HG03354 (cell line): ENCODE measurements around the gene NTHL1.

ENCODE experiments used
- ATAC-seq: cut with Tn5 transposase; IDR thresholded peaks from one replicate; pipeline ENCODE4 v1.9.1; 2021; ENCODE audit warnings: mild to moderate bottlenecking; ENCODE audit not compliant: unreplicated experiment, poor library complexity, severe bottlenecking

The NTHL1 gene

DNA sequence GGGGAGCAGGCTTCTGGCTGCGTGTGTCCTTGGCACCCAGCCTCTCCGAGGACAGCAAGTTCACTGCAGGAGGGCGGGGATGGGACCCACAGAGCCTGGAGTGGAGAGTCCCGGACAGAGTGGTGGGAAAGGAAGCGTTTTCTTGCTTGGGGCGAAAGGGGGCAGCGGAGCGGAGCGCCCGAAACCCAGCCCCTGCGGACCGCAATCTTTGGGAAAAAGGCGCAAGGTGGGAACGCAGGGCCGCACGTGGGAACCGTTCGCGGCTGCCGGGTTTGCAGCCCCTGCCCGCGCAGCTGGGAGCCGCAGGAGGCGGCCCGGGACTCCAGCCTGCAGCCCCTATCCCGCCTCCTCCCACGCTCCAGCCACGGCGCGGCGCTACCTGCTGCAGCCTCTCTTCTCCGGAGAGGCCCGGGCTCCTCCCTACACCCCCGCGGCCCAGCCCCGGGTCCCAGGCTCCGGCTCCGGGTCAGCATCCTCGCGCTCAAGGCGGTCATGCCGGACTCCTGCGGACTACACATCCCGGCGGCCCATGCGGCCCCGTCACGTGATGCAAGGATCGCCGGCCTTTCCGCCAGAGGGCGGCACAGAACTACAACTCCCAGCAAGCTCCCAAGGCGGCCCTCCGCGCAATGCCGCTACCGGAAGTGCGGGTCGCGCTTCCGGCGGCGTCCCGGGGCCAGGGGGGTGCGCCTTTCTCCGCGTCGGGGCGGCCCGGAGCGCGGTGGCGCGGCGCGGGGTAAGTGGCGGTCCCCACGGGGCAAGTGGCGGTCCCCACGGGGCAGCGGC is at the start of gene NTHL1, which contains the start of gene TSC2:
Gene NTHL1 (minus strand): TSS at position 505 of the 786 bp plus-strand sequence. CDS start 11 bp downstream, at position 494.
Gene TSC2 (plus strand): TSS at position 656 of the 786 bp plus-strand sequence. CDS start 631 bp downstream, outside the sequence.
- ATAC-seq: peak; percentile 94

DNA sequence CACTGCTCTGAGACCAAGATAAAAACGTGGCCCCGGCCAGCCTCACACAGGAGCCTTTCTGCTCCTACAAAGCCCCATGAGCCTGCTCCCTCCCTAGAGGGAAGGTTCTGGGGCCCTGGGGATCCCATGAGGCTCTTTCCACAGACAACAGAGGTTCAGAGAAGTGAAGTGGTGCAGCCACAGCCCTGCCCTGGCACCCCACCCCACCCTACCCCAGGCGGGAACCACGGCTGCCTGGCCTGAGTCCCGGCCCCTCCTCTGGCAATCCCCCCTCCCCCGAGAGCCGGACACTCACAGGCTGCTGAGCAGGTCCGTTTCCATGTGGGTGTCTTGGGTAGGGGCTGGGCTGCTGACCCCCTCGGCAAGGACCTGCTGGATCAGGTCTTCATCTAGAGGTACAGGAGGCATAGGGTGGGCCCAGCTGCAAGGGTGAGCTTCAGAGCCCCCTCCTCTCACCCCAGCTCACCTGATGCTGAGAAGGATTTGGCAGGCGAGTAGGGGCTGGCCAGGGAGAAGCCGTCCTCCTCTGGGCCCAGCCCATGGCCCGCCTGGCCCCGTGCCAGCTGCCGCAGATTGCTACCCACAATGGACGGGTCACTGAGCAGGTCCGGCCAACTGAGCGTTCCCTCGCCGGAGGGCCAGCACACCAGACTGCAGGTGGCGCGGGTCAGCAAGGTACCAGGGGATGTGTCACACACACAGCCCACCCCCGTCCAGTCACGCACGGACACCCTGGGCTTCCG is 49.4 kb upstream of the NTHL1 start:
- no peak for ATAC-seq

DNA sequence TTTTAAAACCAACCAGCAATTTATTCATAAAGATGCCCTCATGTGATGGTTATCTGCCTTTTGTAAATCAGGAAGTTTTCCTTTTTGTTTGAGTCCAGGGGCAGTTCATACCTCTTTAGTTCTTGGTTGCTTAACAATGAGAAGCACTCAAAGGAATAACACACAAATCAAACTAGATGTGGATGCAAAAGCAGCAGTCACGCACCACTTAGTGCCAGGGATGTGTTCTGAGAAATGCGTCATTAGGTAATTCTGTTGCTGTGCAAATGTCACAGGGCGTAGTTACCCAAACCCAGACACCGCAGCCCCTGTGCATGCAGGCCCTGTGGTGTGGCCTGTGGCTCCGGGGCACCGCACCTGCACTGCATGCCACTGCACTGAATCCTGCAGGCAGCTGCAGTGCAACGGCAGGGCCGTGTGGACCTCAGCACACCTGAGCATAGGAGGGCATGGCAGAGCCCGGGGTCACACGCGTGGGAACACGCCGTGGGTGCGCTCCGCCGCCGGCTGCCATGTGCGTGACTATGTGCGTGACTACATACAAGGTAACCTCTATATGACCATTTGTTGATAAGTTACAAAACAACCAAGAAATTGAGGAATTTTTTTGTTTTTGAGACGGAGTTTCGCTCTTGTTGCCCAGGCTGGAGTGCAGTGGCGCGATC is 48.4 kb upstream of the NTHL1 start:
- no peak for ATAC-seq

DNA sequence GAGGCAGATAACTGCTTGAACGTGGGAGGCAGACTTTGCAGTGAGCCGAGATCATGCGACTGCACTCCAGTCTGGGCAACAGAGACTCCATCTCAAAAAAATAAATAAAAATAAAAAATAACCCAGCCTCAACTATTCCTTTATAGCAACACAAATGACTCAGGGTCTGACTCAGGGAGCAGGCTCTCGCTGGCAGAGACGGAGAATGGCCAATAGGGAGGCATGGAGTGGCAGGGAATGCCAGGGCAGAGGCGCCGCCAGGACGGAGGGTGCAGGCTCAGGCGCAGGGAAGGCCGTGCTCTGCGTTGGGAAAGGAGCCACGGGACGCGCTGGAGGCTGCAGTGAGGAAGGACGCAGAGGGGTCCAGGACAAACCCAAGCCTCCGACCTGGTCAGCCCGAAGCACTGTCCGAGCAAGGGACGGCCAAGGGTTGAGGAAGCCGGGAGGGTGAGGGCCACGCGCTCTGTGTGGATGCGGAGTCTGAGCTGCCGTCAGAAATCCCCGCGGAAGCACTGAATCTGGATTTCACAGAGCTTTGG is 47.8 kb upstream of the NTHL1 start:
- ATAC-seq: no peak

DNA sequence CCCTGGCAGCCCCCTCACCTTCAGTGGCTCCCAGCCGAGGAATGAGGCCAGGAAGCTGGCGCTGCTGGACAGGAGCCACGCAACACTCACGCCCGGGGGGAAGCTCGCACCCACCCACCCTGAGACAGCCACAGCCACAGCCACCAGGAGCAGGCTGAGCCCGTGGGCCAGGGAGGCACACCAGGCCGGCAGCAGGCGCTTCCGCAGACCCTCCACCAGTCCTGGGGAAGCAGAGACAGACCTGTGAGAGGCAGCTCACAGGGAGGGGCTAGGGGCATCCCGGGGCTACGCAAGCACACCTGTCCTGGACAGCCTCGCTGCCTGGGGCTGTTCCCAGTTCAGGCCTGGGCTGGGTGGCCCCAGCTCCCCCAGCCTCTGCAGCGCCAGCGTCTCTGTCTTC is 46.2 kb upstream of the NTHL1 start:
- no peak for ATAC-seq

DNA sequence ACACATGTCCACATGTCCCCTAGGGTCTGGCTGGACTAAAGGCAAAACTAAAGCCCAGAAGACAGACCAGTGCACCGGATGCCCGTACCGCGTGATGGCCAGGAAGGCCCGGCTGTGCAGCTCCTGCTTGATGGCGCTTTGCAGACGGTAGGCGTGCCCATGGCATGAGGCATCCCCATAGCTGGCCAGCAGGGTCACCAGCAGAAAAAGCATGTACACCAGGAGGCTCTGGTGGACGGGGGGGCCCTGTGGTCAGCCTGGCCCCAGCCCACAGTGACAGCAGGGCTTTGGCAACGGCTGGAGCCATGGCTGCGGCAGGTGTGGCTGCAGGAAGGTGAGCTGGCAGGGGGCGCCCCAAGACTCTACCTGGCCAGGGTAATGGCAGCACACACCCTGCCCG is 45.2 kb upstream of the NTHL1 start:
- ATAC-seq: no peak

DNA sequence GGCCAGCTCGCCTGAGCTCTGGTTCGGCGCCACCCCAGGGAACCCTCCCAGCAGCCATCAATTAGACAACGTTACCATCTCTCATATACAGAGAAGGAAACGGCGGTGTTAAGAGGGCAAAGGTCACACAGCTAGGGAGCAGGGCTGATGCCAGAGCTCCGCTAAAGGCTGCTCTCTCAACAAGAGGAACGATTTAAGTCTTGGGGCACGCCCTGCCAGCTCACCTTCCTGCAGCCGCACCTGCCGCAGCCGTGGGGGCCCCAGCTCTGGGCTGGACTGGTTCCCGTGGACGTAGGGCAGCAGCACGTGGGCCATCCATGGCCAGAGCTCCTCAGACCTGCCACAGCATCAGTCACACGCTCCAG is 44.6 kb upstream of the NTHL1 start:
- no peak for ATAC-seq

DNA sequence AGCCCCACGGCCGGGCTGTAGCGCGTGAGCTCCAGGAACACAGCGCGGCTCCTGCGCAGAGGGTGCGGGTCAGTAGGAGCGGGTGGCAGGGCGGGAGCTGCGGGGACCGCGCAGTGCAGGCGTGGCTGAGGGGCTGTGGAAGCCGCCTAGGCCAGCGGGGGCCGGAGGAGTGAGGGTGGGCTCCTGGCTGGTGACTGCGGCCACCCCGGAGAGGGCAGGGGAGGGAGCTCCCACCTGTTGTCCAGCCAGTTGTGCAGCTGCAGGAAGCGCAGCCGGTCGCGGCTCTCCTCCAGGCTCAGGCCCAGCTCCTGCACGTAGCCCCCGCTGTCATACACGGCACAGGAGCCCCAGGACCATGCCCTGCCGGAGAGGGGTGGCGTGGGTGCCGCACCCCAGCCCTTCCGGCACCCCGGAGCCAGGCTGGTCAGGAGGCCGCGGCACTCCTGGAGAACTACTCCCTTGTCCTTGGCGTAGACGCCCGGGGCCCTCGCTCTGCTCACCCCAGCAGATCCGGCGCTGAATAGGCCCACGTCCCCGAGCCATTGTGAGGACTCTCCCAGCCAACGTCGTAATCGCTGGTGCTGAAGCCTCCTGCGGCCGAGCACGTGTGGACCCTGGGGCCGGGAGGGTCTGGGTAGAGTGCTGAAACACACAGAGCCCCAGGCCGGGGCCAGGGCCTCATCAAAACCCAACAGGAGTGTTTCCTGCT is 44.1 kb upstream of the NTHL1 start:
- no peak for ATAC-seq

DNA sequence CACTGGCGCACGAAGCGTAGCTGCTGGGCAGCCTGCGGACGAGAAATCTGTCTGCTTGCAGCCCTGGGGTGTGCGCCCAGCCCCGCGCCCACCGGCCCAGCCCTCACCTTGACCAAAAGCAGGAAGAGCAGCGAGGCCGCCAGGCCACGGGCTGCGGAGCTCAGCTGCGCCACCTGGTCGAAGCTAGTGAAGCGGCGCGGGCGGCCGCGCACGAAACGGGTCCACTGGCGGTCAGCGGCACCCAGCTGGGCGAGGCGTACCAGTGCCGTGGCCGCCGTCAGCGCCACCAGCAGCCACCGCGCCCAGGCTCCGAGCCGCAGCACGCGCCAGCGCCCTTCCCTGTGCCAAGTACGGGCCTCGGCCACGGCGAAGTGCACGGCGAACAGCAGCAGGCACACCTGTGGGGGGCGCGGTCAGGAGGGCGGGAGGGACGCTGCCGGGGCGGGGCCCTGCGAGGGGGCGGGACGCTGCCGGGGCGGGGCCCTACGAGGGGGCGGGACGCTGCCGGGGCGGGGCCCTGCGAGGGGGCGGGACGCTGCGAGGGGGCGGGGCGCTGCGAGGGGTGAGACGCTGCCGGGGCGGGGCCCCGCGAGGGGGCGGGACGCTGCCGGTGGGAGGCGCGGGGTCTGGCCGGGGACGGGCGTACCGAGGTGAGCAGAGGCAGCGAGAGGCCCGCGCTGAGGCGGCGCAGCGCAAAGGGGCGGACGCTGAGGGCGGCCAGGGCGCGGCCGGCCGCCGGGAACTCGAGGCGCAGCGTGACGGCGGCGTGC is 43.3 kb upstream of the NTHL1 start:
- no peak for ATAC-seq

DNA sequence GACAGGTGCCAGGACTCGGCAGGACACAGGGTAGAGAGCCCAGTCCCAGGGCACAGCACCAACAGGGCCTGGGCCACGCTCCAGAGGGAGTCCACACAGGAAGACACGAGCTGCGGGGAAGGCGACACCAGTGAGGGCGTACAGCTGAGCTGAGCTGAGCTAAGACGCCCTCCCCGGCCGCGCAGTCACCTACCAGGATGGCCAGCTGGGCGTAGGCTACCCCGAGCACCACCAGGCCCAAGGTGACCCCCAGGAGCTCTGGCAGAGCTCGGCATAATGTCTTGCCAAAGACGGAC is 42.8 kb upstream of the NTHL1 start:
- ATAC-seq: no peak

DNA sequence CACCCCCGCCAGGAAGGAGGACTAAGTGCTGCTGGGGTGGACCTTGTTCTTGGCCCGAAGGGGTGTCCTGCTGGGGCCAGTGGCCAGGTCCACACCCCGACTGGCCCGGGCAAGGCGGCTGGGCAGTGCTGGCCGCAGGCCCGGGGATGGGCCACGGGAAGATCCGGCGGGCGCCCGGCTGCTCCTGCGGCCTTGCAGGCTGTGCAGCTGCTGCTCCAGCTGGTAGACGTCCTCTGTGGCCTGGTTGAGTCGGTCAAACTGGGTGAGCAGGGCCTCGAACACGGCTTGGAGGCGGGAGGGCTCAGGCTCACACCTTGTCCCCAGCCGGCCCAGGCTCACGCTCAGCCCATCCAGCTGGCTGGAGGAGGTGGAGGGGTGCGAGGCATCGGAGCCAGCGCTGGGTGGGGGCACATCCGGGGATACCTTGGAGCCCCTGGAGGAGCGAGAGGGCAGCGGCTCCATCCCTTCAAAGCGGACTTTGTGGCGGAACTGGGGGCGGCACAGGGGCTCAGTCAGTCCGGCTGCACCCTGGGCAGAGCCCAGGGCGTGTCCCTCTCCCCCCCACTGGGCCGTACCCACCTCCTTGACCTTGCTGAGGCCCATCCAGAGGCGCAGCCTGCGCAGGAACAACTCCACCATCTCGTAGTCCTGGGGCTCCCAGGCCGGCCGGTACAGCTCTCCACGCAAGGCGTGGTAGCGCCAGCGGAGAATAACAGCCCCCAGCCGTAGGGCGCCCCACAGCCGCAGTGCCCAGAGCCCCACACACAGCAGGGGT is 42.3 kb upstream of the NTHL1 start:
- no peak for ATAC-seq

DNA sequence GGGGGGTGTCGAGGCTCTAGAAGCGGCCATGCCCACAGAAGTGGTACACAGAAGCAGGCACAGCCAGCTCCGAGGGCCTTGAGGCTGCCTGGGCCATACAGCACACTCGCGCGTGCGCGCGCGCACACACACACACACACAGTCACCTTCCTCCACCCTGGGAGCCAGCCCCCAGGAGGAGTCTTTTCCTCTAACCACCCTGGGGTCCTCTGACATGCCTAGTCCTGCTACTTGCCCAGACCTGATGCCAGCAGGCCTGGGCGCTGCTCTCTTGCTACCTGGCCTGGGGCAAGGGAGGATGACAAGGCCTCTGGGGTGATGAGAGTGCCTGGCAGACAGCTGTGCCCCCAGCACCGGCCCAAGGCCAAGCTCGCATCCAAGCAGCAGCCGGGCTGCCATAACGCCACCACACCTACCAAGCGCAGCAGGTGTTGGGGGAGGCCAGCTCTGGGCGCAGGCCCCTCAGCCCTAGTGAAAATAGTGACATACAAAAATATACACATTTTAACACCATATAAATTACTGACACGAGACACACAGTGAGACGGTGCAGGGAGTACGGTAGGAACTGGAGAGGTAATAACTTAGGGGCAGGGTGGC is 41.2 kb upstream of the NTHL1 start:
- no peak for ATAC-seq

DNA sequence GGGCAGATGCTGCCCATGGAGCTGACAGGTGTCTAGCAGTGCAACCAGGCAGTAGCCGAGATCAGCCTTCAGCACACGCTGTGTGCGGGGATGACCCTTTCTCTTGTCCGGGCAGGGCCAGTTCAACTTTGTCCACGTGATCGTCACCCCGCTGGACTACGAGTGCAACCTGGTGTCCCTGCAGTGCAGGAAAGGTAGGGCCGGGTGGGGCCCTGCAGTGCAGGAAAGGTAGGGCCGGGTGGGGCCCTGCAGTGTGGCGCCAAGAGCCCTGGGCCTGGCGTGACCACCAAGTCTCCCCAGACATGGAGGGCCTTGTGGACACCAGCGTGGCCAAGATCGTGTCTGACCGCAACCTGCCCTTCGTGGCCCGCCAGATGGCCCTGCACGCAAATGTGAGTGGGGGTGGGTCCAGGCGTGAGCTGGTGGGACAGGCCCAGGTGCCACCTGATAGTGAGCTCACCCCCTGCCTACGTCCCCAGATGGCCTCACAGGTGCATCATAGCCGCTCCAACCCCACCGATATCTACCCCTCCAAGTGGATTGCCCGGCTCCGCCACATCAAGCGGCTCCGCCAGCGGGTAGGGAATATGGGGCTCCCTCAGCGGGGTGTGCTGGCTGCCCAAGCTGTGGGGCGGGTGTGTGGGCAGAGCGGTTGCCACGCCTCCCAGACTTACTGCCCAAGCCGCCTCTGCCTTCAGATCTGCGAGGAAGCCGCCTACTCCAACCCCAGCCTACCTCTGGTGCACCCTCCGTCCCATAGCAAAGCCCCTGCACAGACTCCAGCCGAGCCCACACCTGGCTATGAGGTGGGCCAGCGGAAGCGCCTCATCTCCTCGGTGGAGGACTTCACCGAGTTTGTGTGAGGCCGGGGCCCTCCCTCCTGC is 40.4 kb upstream of the NTHL1 start:
- no peak for ATAC-seq

DNA sequence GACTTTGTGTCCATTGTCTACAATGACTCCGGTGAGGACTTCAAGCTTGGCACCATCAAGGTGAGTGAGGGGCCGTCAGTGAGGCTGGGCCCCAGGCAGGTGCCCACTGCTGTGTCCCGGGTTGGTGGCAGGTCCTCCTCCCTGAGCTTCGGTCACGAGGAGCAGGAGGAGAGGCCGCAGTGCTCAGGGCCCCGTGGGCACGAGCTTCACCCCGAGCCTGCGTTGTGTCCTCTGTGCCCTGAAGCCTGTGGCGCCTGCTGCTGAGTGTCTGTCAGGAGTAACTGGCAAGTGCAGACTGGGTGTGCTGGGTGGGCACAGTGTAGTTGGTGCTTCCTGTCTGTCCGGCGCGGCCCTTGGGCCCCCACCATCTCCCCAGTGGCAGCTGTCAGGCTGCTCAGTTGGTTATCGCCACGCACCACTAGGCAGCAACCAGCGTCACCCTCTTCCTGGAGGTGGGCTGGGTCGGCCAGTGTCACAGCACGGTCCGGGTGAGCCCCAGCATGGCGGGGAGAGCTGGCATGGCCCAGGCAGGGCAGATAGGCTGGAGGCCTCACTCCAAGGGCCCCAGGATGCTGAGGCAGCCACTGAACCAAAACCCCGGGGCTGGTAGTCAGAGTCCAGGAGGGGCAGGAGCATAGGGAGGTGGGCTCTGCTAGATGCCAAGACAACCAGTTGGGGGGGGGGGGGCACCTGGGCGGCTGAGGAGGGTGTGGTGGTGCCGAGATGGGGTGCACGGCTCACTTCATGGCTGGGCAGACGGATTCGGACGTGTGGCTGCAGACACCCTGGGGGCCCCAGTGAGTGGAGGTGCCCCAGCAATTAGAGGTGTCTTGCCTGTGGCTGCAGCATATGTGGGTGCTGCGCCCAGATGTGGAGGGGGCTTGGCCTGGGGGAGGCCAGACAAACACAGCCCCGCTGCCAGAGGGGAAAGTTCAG is 39.4 kb upstream of the NTHL1 start:
- no peak for ATAC-seq

DNA sequence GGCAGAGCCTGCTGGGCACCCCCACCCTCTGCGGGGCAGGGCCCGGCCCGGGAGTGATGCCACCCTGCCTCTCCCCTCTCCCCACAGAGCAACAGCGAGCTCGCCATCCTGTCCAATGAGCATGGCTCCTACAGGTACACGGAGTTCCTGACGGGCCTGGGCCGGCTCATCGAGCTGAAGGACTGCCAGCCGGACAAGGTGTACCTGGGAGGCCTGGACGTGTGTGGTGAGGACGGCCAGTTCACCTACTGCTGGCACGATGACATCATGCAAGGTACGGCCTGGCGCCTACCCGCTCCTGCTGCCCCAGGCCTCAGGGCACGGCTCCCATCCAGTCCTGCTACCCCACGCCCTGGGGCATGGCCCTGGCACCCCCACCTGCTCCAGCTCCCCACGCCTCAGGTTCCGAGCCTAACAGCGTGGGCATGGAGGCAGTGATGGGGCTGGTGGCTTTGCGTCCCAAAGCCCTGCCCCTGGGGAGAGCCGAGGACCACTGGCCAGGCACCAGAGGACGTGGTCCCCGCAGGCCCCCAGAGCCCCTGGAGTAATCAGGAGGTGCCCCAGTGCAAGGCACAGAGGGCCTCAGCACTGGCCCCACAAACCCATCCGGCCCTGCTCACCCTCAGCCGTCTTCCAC is 38.6 kb upstream of the NTHL1 start:
- ATAC-seq: no peak

DNA sequence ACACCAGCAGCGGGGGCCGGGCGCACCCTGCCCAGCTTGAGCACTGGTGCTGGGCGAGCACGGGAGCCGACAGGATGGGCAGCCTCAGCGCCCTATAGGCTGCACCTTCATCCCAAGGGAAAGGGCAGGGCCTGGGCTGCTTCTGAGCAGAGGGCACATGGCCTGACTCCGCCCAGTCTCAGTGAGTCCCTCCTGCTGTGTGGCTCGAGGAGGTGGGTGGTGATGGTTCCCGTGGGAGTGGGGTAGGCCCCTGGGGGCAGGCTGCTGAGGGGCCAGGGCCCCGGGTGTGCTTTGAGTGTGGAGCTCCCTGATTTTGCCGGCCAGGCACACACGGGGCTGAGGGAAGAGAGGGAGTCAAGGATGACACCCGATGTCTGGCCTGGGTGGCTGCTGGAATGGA is 38.0 kb upstream of the NTHL1 start:
- no peak for ATAC-seq
